ENCODE measurements around the gene TNPO1.

Gene TNPO1

GRCh38 chr5:72830362-72830761 is 13.9 kb downstream of the TNPO1 start:
- Histone ChIP-seq H3K4me3 (ENCODE audit: low read depth, low read length) (no peak overlapping the region), H3K9ac (ENCODE audit: low read length) (no peak overlapping the region), H3K79me1 (ENCODE audit: low read length) (no peaks in the 10 kb centered on the region), H3K36me3 (ENCODE audit: control insufficient read depth in 1 of 2, insufficient read depth in 2 of 2, low read length in 2 of 2) (peaks cover 3 to 9% of the 10 kb centered on the region in 2 experiments), H4K91ac (ENCODE audit: low read depth, low read length) (no peak overlapping the region), H4K8ac (ENCODE audit: low read depth, low read length) (no peak overlapping the region), H2BK5ac (ENCODE audit: low read depth, low read length, poor library complexity) (no peak overlapping the region), H3K4me2 (ENCODE audit: low read length) (no peak overlapping the region), H2BK120ac (ENCODE audit: insufficient read depth, low read length, poor library complexity) (no peak overlapping the region), H3K4ac (ENCODE audit: low read depth, low read length) (no peak overlapping the region), H3K23ac (ENCODE audit: low read length) (no peak overlapping the region), H3K27me3 (ENCODE audit: insufficient read depth, low read length) (no peaks in the 10 kb centered on the region), H3K27ac (ENCODE audit: low read depth, low read length) (no peak overlapping the region), H3K18ac (ENCODE audit: low read length) (no peak overlapping the region), H2AFZ (ENCODE audit: insufficient read depth, low read length, poor library complexity) (no peak overlapping the region), H4K12ac (ENCODE audit: low read depth, low read length) (no peak overlapping the region), H2AK5ac (ENCODE audit: low read length) (no peak overlapping the region), H3K4me1 (ENCODE audit: control insufficient read depth in 1 of 2, insufficient read depth in 2 of 2, low read length in 2 of 2) (peaks cover 0 to 4% of the 10 kb centered on the region in 2 experiments), H3K79me2 (ENCODE audit: control insufficient read depth, insufficient read depth, low read length, poor library complexity) (peaks cover 4% of the 10 kb centered on the region), H3K14ac (ENCODE audit: low read length) (no peak overlapping the region), H2BK12ac (ENCODE audit: low read length) (no peak overlapping the region), H3K9me3 (ENCODE audit: insufficient read depth, low read depth, low read length) (no peaks in the 10 kb centered on the region)
- no peak for DNase-seq
- no CpG with 5 or more reads among the region's 2 CpGs for WGBS (ENCODE audit: extremely low coverage, insufficient coverage, insufficient read length)

- H2BK5ac ChIP-seq (ENCODE audit: low read depth, low read length, poor library complexity): no peak overlapping the region
- H2BK120ac ChIP-seq (ENCODE audit: insufficient read depth, low read length, poor library complexity): no peak overlapping the region
- H3K4me2 ChIP-seq (ENCODE audit: low read length): no peak overlapping the region
- H3K9ac ChIP-seq (ENCODE audit: low read length): no peak overlapping the region
- H3K14ac ChIP-seq (ENCODE audit: low read length): no peak overlapping the region
- no peak overlapping the region for H3K18ac ChIP-seq (ENCODE audit: low read length)
- H3K9me3 ChIP-seq (ENCODE audit: insufficient read depth, low read depth, low read length): peaks cover 3% of the 10 kb centered on the region
- H3K4ac ChIP-seq (ENCODE audit: low read depth, low read length): no peak overlapping the region
- no peak overlapping the region for H4K91ac ChIP-seq (ENCODE audit: low read depth, low read length)
- no peak overlapping the region for H4K8ac ChIP-seq (ENCODE audit: low read depth, low read length)
- H3K4me3 ChIP-seq (ENCODE audit: low read depth, low read length): no peak overlapping the region
- no peak for DNase-seq
- no peaks in the 10 kb centered on the region for H3K79me1 ChIP-seq (ENCODE audit: low read length)
- H3K4me1 ChIP-seq (ENCODE audit: control insufficient read depth in 1 of 2, insufficient read depth in 2 of 2, low read length in 2 of 2): peaks cover 0 to 4% of the 10 kb centered on the region in 2 experiments
- H3K27ac ChIP-seq (ENCODE audit: low read depth, low read length): no peak overlapping the region
- no peak overlapping the region for H3K23ac ChIP-seq (ENCODE audit: low read length)
- H2AK5ac ChIP-seq (ENCODE audit: low read length): no peak overlapping the region
- WGBS (ENCODE audit: extremely low coverage, insufficient coverage, insufficient read length): no CpG with 5 or more reads among the region's 4 CpGs
- H3K27me3 ChIP-seq (ENCODE audit: insufficient read depth, low read length): no peaks in the 10 kb centered on the region
- H2AFZ ChIP-seq (ENCODE audit: insufficient read depth, low read length, poor library complexity): no peak overlapping the region
- H2BK12ac ChIP-seq (ENCODE audit: low read length): no peak overlapping the region
- H3K36me3 ChIP-seq (ENCODE audit: control insufficient read depth in 1 of 2, insufficient read depth in 2 of 2, low read length in 2 of 2): peaks cover 6 to 7% of the 10 kb centered on the region in 2 experiments
- peaks cover 9% of the 10 kb centered on the region for H3K79me2 ChIP-seq (ENCODE audit: control insufficient read depth, insufficient read depth, low read length, poor library complexity)
- no peak overlapping the region for H4K12ac ChIP-seq (ENCODE audit: low read depth, low read length)
Measured at GRCh38 chr5:72831685-72832084, 15.2 kb downstream of the TNPO1 start.

DNA sequence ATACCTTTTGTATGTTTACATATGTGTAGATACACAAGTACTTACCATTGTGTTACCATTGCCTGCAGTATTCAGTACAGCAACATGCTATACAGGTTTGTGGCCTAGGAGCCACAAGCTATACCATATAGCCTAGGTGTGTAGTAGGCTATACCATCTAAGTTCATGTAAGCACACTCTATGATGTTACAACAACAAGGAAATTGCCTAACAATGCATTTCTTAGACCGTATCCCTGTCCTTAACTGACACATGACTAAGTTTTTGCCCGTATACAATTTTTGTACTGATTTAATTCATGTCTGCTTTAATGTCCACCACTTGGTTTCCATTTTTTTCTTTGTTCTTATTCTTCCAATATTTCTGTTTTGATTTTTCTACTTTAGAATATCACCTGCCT is 18.5 kb downstream of the TNPO1 start:
- H3K27me3 ChIP-seq (ENCODE audit: insufficient read depth, low read length): no peaks in the 10 kb centered on the region
- H4K91ac ChIP-seq (ENCODE audit: low read depth, low read length): no peak overlapping the region
- peak; percentile 28 to 84 for DNase-seq
- H4K12ac ChIP-seq (ENCODE audit: low read depth, low read length): no peak overlapping the region
- no CpG with 5 or more reads among the region's 2 CpGs for WGBS (ENCODE audit: extremely low coverage, insufficient coverage, insufficient read length)
- H3K4me3 ChIP-seq (ENCODE audit: low read depth, low read length): no peak overlapping the region
- H3K18ac ChIP-seq (ENCODE audit: low read length): no peak overlapping the region
- H3K9me3 ChIP-seq (ENCODE audit: insufficient read depth, low read depth, low read length): peaks cover 3% of the 10 kb centered on the region
- H2BK12ac ChIP-seq (ENCODE audit: low read length): no peak overlapping the region
- no peaks in the 10 kb centered on the region for H3K79me1 ChIP-seq (ENCODE audit: low read length)
- no peak overlapping the region for H3K9ac ChIP-seq (ENCODE audit: low read length)
- H2BK5ac ChIP-seq (ENCODE audit: low read depth, low read length, poor library complexity): no peak overlapping the region
- H3K27ac ChIP-seq (ENCODE audit: low read depth, low read length): no peak overlapping the region
- no peak overlapping the region for H2AK5ac ChIP-seq (ENCODE audit: low read length)
- H3K23ac ChIP-seq (ENCODE audit: low read length): peak overlapping the region; percentile 69
- H3K4me2 ChIP-seq (ENCODE audit: low read length): no peak overlapping the region
- H3K36me3 ChIP-seq (ENCODE audit: control insufficient read depth in 1 of 2, insufficient read depth in 2 of 2, low read length in 2 of 2): peaks cover 4 to 7% of the 10 kb centered on the region in 2 experiments
- H4K8ac ChIP-seq (ENCODE audit: low read depth, low read length): no peak overlapping the region
- no peak overlapping the region for H3K14ac ChIP-seq (ENCODE audit: low read length)
- H3K79me2 ChIP-seq (ENCODE audit: control insufficient read depth, insufficient read depth, low read length, poor library complexity): peaks cover 6% of the 10 kb centered on the region
- no peak overlapping the region for H3K4ac ChIP-seq (ENCODE audit: low read depth, low read length)
- H2AFZ ChIP-seq (ENCODE audit: insufficient read depth, low read length, poor library complexity): no peak overlapping the region
- no peak overlapping the region for H2BK120ac ChIP-seq (ENCODE audit: insufficient read depth, low read length, poor library complexity)
- H3K4me1 ChIP-seq (ENCODE audit: control insufficient read depth in 1 of 2, insufficient read depth in 2 of 2, low read length in 2 of 2): peaks cover 0 to 2% of the 10 kb centered on the region in 2 experiments

DNA sequence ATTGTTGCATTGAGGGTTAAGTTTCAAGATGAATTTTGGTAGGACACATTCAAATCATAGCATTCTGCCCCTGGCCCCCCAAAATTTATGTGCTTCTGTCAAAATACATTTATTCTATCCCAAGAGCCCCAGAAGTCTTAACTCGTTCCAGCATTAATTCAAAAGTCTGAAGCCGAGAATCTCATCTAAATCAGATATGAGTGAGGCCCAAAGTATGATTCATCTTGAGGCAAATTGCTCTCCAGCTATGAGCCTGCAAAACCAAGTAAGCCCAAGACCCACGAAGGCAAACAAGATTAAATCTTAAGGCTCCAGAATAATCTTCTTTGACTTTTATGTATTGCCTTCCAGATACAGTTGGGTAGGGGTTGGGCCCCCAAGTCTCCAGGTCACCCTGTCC is 19.2 kb downstream of the TNPO1 start:
- DNase-seq: peak in 1 of 2 donors; percentile 63
- H3K36me3 ChIP-seq (ENCODE audit: control insufficient read depth in 1 of 2, insufficient read depth in 2 of 2, low read length in 2 of 2): peaks cover 4 to 7% of the 10 kb centered on the region in 2 experiments
- no peak overlapping the region for H2AFZ ChIP-seq (ENCODE audit: insufficient read depth, low read length, poor library complexity)
- H4K91ac ChIP-seq (ENCODE audit: low read depth, low read length): no peak overlapping the region
- no peak overlapping the region for H3K27ac ChIP-seq (ENCODE audit: low read depth, low read length)
- H2AK5ac ChIP-seq (ENCODE audit: low read length): no peak overlapping the region
- H3K4ac ChIP-seq (ENCODE audit: low read depth, low read length): peak overlapping the region; percentile 78
- peaks cover 8% of the 10 kb centered on the region for H3K79me2 ChIP-seq (ENCODE audit: control insufficient read depth, insufficient read depth, low read length, poor library complexity)
- no peak overlapping the region for H3K23ac ChIP-seq (ENCODE audit: low read length)
- H3K79me1 ChIP-seq (ENCODE audit: low read length): no peaks in the 10 kb centered on the region
- no peaks in the 10 kb centered on the region for H3K27me3 ChIP-seq (ENCODE audit: insufficient read depth, low read length)
- H3K18ac ChIP-seq (ENCODE audit: low read length): peak overlapping the region; percentile 67
- peaks cover 3% of the 10 kb centered on the region for H3K9me3 ChIP-seq (ENCODE audit: insufficient read depth, low read depth, low read length)
- no peak overlapping the region for H2BK120ac ChIP-seq (ENCODE audit: insufficient read depth, low read length, poor library complexity)
- no peak overlapping the region for H4K8ac ChIP-seq (ENCODE audit: low read depth, low read length)
- no peak overlapping the region for H3K4me3 ChIP-seq (ENCODE audit: low read depth, low read length)
- WGBS (ENCODE audit: extremely low coverage, insufficient coverage, insufficient read length): no CpG with 5 or more reads among the region's 3 CpGs
- no peak overlapping the region for H2BK12ac ChIP-seq (ENCODE audit: low read length)
- H3K14ac ChIP-seq (ENCODE audit: low read length): no peak overlapping the region
- H3K9ac ChIP-seq (ENCODE audit: low read length): no peak overlapping the region
- no peak overlapping the region for H3K4me2 ChIP-seq (ENCODE audit: low read length)
- H3K4me1 ChIP-seq (ENCODE audit: control insufficient read depth in 1 of 2, insufficient read depth in 2 of 2, low read length in 2 of 2): peaks cover 0 to 2% of the 10 kb centered on the region in 2 experiments
- H2BK5ac ChIP-seq (ENCODE audit: low read depth, low read length, poor library complexity): no peak overlapping the region
- H4K12ac ChIP-seq (ENCODE audit: low read depth, low read length): no peak overlapping the region
